Transverse colon (tissue), 4 donors: Measurements from ENCODE around the gene EGF. TPM values are rescaled to one million over a fixed set of nuclear protein-coding genes. Genes with fewer than 3 reads are reported as not detected.

Source experiments
- DNase-seq: peaks from one replicate; pipeline ENCODE4 v3.0.0-alpha.2; 2019
- H3K27ac ChIP-seq, 4 donors: fragments of 200-600 bp; sonication (generic); 2 replicates each; pipeline ENCODE4 v1.5.1; 2016 to 2018; ENCODE audit warnings: inconsistent platforms in 4 of 4
- H3K27me3 ChIP-seq: fragments of 200-600 bp; sonication (generic); 2 replicates; pipeline ENCODE4 v1.5.1; 2017; ENCODE audit warnings: inconsistent platforms
- H3K36me3 ChIP-seq, 4 donors: fragments of 200-600 bp; sonication (generic); 2 replicates each; pipeline ENCODE4 v1.5.1; 2017 to 2019; ENCODE audit warnings: inconsistent platforms in 4 of 4
- H3K4me1 ChIP-seq, 4 donors: fragments of 200-600 bp; sonication (generic); 2 replicates each; pipeline ENCODE4 v1.5.1; 2017 to 2020; ENCODE audit warnings: inconsistent platforms in 4 of 4
- H3K4me3 ChIP-seq, 4 donors: fragments of 200-600 bp; sonication (generic); 1 replicate in 1 of 4; 2 replicates in 3 of 4; pipeline versions ENCODE4 v1.5.1 to v1.6.1; 2017 to 2019; ENCODE audit warnings: inconsistent platforms in 4 of 4
- H3K9me3 ChIP-seq, 2 donors: fragments of 200-600 bp; sonication (generic); 2 replicates each; pipeline ENCODE4 v1.5.1; 2017 to 2019; ENCODE audit warnings: inconsistent platforms in 2 of 2
- EP300 ChIP-seq: sonication (generic); formaldehyde crosslinking; IDR thresholded peaks from one replicate; pipeline ENCODE4 v1.6.1; 2017; ENCODE audit warnings: antibody characterized with exemption, low read depth
- POLR2A ChIP-seq: fragments of 450-650 bp; IDR thresholded peaks from one replicate; pipeline ENCODE4 v1.6.1; 2016; ENCODE audit warnings: antibody characterized with exemption, mild to moderate bottlenecking, moderate library complexity
- POLR2AphosphoS5 ChIP-seq, 3 donors: sonication (generic); formaldehyde crosslinking; IDR thresholded peaks; one replicate each; pipeline ENCODE4 v1.6.1; 2016; ENCODE audit warnings: antibody characterized with exemption in 3 of 3
- WGBS, 2 donors: methylation state at CpG; one replicate each; pipeline ENCODE4 v1.1.5; 2018; ENCODE audit warnings: low coverage in 1 of 2; 5-methylcytosine and 5-hydroxymethylcytosine counted together
- in situ Hi-C, 4 donors: fragments of 200-750 bp; cut with MboI; loops; one replicate each; pipeline versions ENCODE4 v1.15.0 to v1.15.1; 2017; ENCODE audit warnings: low sequenced_read_pairs in 3 of 4, low pct_ligation_motif_present in 1 of 4, low pct_unique_long_range_greater_than_20kb in 1 of 4
- intact Hi-C: fragments of 100-400 bp; cut with DNase I; formaldehyde crosslinking; loops from one replicate; pipeline ENCODE4 v1.15.1; 2023; ENCODE audit warnings: low total_unique reads
- total RNA-seq, 4 donors: library from RNA; depleted of rRNA; stranded (reverse); fragments of >200 nt; gene quantifications; one replicate each; pipeline ENCODE4 v1.1.0, GENCODE V29; 2016
- TF ChIP-seq, protein P1 (sequence below), 5 experiments: fragments of 200-600 bp in 3 of 5; fragments of 450-650 bp in 2 of 5; sonication (generic) in 3 of 5; IDR thresholded peaks; 1 replicate in 2 of 5; 2 replicates in 3 of 5; pipeline ENCODE4 v1.5.1; 2016 to 2017; ENCODE audit warnings: antibody characterized with exemption in 5 of 5, inconsistent platforms in 3 of 5, mild to moderate bottlenecking in 2 of 5, moderate library complexity in 1 of 5

The EGF gene
- total RNA-seq, 4 donors from 2014 or later: 0.79 to 3.1 (median 1.1) TPM

DNA sequence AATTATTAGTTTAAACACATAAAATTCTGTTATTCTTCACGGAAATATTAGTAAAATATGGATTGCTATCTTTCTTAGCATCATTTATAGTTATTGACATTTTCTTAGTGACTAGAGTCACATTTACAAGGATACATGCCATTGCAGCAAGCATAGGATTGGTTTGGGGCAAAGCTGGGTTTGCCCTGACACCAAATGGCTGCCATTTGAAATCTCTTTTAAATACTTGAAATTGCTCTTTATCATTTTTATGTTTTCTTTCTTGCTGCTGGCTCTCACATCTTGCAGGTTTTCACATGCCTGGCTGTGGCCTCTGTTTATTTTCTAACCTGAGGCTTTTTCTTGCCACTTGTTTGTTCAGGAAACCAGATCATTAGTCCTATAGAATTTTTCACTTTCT lies 39.9 kb downstream of the EGF start:
- no peaks in the 10 kb centered on the region for H3K9me3 ChIP-seq
- H3K27ac ChIP-seq: no peak overlapping the region
- H3K36me3 ChIP-seq: no peaks in the 10 kb centered on the region
- H3K4me3 ChIP-seq: no peak overlapping the region
- intact Hi-C loops: no loop called here
- in situ Hi-C loops: loop anchor here in 1 of 4 donors (25.0 kb wide), 1 partner anchor 540 kb away; no protein-coding TSS in a partner anchor
- 80 to 85% methylated on average over 1 of the region's 1 CpG for WGBS, 2 donors
- H3K4me1 ChIP-seq: no peaks in the 10 kb centered on the region
- H3K27me3 ChIP-seq: no peaks in the 10 kb centered on the region
- TF ChIP-seq, protein P1, sequence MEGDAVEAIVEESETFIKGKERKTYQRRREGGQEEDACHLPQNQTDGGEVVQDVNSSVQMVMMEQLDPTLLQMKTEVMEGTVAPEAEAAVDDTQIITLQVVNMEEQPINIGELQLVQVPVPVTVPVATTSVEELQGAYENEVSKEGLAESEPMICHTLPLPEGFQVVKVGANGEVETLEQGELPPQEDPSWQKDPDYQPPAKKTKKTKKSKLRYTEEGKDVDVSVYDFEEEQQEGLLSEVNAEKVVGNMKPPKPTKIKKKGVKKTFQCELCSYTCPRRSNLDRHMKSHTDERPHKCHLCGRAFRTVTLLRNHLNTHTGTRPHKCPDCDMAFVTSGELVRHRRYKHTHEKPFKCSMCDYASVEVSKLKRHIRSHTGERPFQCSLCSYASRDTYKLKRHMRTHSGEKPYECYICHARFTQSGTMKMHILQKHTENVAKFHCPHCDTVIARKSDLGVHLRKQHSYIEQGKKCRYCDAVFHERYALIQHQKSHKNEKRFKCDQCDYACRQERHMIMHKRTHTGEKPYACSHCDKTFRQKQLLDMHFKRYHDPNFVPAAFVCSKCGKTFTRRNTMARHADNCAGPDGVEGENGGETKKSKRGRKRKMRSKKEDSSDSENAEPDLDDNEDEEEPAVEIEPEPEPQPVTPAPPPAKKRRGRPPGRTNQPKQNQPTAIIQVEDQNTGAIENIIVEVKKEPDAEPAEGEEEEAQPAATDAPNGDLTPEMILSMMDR (IDR thresholded peaks at IDR 0.05): no peak
- TF ChIP-seq EP300: no peak
- TF ChIP-seq POLR2AphosphoS5 (IDR thresholded peaks at IDR 0.05): no peak
- TF ChIP-seq POLR2A: no peak
- no peak for DNase-seq

DNA sequence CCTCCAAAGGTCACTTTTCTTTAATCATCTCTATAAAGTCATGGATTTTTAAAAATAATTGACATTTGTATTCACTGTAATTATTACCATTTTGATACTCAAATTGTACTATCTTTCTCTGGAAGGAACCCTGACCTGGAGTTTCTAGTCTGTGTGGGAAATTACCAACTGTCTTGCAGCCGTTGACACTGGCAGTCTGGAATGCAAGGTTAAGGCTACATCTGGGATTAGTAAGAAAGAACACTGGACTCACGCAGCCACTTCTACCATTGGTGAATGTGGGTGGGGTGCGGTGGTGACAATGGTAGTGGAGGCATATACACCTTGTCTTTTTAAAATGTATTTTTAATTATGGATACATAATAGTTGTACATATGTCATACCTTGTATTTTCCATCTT lies 40.9 kb downstream of the EGF start:
- H3K36me3 ChIP-seq: no peaks in the 10 kb centered on the region
- intact Hi-C loops: no loop called here

DNA sequence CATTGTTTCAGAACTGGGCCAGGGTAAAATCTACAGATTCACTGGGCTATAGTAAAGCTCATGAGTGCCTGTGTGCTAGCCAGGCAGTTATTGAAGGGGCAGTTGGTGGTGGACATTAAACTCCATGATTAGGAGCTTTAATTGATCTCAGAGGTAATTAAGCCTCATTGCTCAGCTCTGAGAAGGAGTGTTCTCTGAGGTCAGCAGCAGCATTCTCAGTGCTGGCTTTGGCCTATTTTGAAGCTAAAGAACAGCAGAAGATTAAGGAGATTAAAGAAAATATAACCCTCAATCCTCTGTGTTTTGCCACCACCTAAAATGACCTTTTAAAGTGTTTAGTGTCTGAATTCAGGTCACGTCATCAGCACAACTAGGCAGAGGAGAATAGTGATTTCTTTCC lies 42.5 kb downstream of the EGF start:
- Histone ChIP-seq H3K4me1 (no peaks in the 10 kb centered on the region), H3K36me3 (no peaks in the 10 kb centered on the region), H3K9me3 (no peaks in the 10 kb centered on the region), H3K4me3 (no peak overlapping the region), H3K27me3 (no peaks in the 10 kb centered on the region), H3K27ac (no peak overlapping the region)
- DNase-seq: no peak
- WGBS, 2 donors: 75 to 77% methylated on average over 1 of the region's 1 CpG
- in situ Hi-C loops: loop anchor here in 1 of 4 donors (25.0 kb wide), 1 partner anchor 543 kb away; no protein-coding TSS in a partner anchor
- intact Hi-C loops: no loop called here
- TF ChIP-seq, protein P1 (IDR thresholded peaks at IDR 0.05): no peak
- TF ChIP-seq EP300: no peak
- no peak for TF ChIP-seq POLR2AphosphoS5 (IDR thresholded peaks at IDR 0.05)
- no peak for TF ChIP-seq POLR2A

More for the DNA sequence above, 40.9 kb downstream of the EGF start:
- H3K9me3 ChIP-seq: no peaks in the 10 kb centered on the region
- DNase-seq: no peak
- TF ChIP-seq EP300 (no peak), POLR2AphosphoS5 (IDR thresholded peaks at IDR 0.05) (no peak), POLR2A (no peak)
- 79 to 82% methylated on average over 2 to 3 of the region's 3 CpGs for WGBS, 2 donors
- H3K27ac ChIP-seq: no peak overlapping the region
- no peaks in the 10 kb centered on the region for H3K27me3 ChIP-seq
- no peak overlapping the region for H3K4me3 ChIP-seq
- no peaks in the 10 kb centered on the region for H3K4me1 ChIP-seq
- in situ Hi-C loops: loop anchor here in 1 of 4 donors (25.0 kb wide), 1 partner anchor 541 kb away; no protein-coding TSS in a partner anchor

DNA sequence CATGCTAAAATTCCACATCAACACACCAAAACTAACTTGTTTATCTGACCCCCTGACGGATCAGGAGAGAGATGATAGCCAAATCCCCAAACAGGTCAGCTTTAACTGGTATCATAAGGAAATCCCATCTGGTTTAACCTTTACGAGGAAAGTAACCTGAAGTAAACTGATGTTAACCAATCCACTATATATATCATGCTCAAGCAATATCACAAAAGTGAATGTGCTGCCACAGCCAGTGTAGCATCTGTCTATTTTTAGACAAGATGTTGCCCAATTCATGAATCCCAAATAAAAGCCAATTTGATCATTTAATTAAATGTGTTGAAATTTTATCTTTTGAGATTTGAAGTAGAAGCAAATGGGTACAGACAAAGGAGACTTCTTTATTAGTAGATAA lies 44.5 kb downstream of the EGF start:
- 69 to 77% methylated on average over 2 of the region's 2 CpGs for WGBS, 2 donors

More for the DNA sequence above, 44.5 kb downstream of the EGF start:
- no peak for DNase-seq
- Histone ChIP-seq H3K27me3 (no peaks in the 10 kb centered on the region), H3K9me3 (no peaks in the 10 kb centered on the region), H3K36me3 (no peaks in the 10 kb centered on the region), H3K4me3 (no peak overlapping the region), H3K27ac (no peak overlapping the region), H3K4me1 (no peaks in the 10 kb centered on the region)
- TF ChIP-seq EP300 (no peak), POLR2A (no peak), POLR2AphosphoS5 (IDR thresholded peaks at IDR 0.05) (no peak)
- TF ChIP-seq, protein P1 (IDR thresholded peaks at IDR 0.05): no peak
- in situ Hi-C loops: loop anchor here in 1 of 4 donors (25.0 kb wide), 1 partner anchor 545 kb away; no protein-coding TSS in a partner anchor
- intact Hi-C loops: no loop called here
